B cell (primary cell): ENCODE data around the gene TWIST2. TPM values are rescaled to one million over a fixed set of nuclear protein-coding genes. Genes with fewer than 3 reads are reported as not detected.

Experiments used
- ATAC-seq: fragments of 200-7000 bp; cut with Tn5 transposase; one replicate; pipeline ENCODE4 v1.10.0; 2021; ENCODE audit warnings: low read depth, mild to moderate bottlenecking, moderate number of reproducible peaks, moderate library complexity
- CTCF ChIA-PET: fragments of 350-600 bp; sonication (Branson Sonifier 250); formaldehyde crosslinking; loops from one replicate; lab custom pipeline; 2021; ENCODE audit warnings: antibody characterized with exemption, inconsistent platforms; lab: Charles Lee
- POLR2A ChIA-PET: fragments of 350-600 bp; sonication (Branson Sonifier 250); formaldehyde crosslinking; loops from one replicate; lab custom pipeline; 2021; ENCODE audit warnings: antibody characterized with exemption; lab: Charles Lee
- DNase-seq: peaks from one replicate; pipeline ENCODE4 v3.0.0; 2013
- H2AFZ ChIP-seq: 2 replicates; pipeline ENCODE4 v1.6.1; 2012; ENCODE audit warnings: mild to moderate bottlenecking, low read depth, low read length; ENCODE audit not compliant: insufficient read depth, poor library complexity, severe bottlenecking
- H3K27ac ChIP-seq, 2 donors: 1 replicate in 1 of 2; 2 replicates in 1 of 2; pipeline ENCODE4 v1.5.1; 2012 to 2013; ENCODE audit warnings: low read length in 2 of 2, mild to moderate bottlenecking in 2 of 2, moderate library complexity in 1 of 2
- H3K27me3 ChIP-seq, 4 experiments: fragments of 200-600 bp in 1 of 4; sonication (generic) in 1 of 4; replicated peaks in 1 of 4; 1 replicate in 2 of 4; 2 replicates in 2 of 4; pipeline versions ENCODE4 v1.6.1 to v1.7.0; 2013 to 2016; ENCODE audit warnings: low read length in 3 of 4, mild to moderate bottlenecking in 2 of 4, mixed read lengths in 1 of 4, moderate library complexity in 1 of 4; ENCODE audit not compliant: insufficient read depth in 4 of 4, control insufficient read depth in 3 of 4; ENCODE audit errors: control extremely low read depth in 1 of 4
- H3K36me3 ChIP-seq, 2 experiments: replicated peaks in 1 of 2; 1 replicate in 1 of 2; 2 replicates in 1 of 2; pipeline versions ENCODE4 v1.6.1 to v1.7.1; 2013; ENCODE audit warnings: low read length in 1 of 2; ENCODE audit not compliant: insufficient read depth in 2 of 2, control insufficient read depth in 1 of 2; ENCODE audit errors: control extremely low read depth in 1 of 2, extremely low read depth in 1 of 2
- H3K4me1 ChIP-seq, 2 donors: fragments of 200-600 bp in 1 of 2; sonication (generic) in 1 of 2; 1 replicate in 1 of 2; 2 replicates in 1 of 2; pipeline versions ENCODE4 v1.5.1 to v1.6.1; 2013 to 2017; ENCODE audit warnings: low read length in 2 of 2; ENCODE audit not compliant: control insufficient read depth in 2 of 2, insufficient read depth in 2 of 2
- H3K4me2 ChIP-seq: replicated peaks from 2 replicates; pipeline ENCODE3; 2012; ENCODE audit warnings: mild to moderate bottlenecking, low read depth, low read length; ENCODE audit not compliant: poor library complexity, severe bottlenecking
- H3K4me3 ChIP-seq, 5 experiments: fragments of 200-600 bp in 1 of 5; sonication (generic) in 1 of 5; 1 replicate in 3 of 5; 2 replicates in 2 of 5; pipeline versions ENCODE4 v1.5.1 to v1.7.0; 2011 to 2016; ENCODE audit warnings: low read length in 4 of 5, mild to moderate bottlenecking in 4 of 5, low read depth in 2 of 5, control low read depth in 1 of 5, moderate library complexity in 1 of 5; ENCODE audit not compliant: insufficient read depth in 1 of 5; ENCODE audit errors: control extremely low read depth in 1 of 5, extremely low read depth in 1 of 5
- H3K79me2 ChIP-seq: fragments of 200-600 bp; sonication (generic); one replicate; pipeline ENCODE4 v1.6.0; 2016; ENCODE audit warnings: low read length; ENCODE audit not compliant: control insufficient read depth, insufficient read depth
- H3K9ac ChIP-seq: fragments of 200-600 bp; sonication (generic); 2 replicates; pipeline ENCODE4 v1.6.1; 2017; ENCODE audit warnings: mild to moderate bottlenecking, low read length, moderate library complexity
- H3K9me3 ChIP-seq, 3 donors: one replicate each; pipeline versions ENCODE4 v1.6.1 to v1.7.1; 2013; ENCODE audit warnings: low read length in 2 of 3; ENCODE audit not compliant: control insufficient read depth in 2 of 3, insufficient read depth in 1 of 3; ENCODE audit errors: control extremely low read depth in 1 of 3
- H4K20me1 ChIP-seq: 2 replicates; pipeline ENCODE4 v1.6.0; 2012; ENCODE audit warnings: mild to moderate bottlenecking, low read length; ENCODE audit not compliant: insufficient read depth, control insufficient read depth, poor library complexity, severe bottlenecking
- H3K27ac Mint-ChIP-seq: one replicate; pipeline ENCODE4 v1.8.0; 2021; ENCODE audit warnings: mixed read lengths
- H3K27me3 Mint-ChIP-seq: one replicate; pipeline ENCODE4 v1.8.0; 2021; ENCODE audit warnings: mixed read lengths
- H3K4me1 Mint-ChIP-seq: one replicate; pipeline ENCODE4 v1.8.0; 2021; ENCODE audit warnings: mixed read lengths
- H3K4me3 Mint-ChIP-seq: one replicate; pipeline ENCODE4 v1.8.0; 2021; ENCODE audit warnings: mixed read lengths
- H3K9me3 Mint-ChIP-seq: one replicate; pipeline ENCODE4 v1.8.0; 2022; ENCODE audit warnings: mixed read lengths; ENCODE audit not compliant: insufficient read depth
- EZH2 ChIP-seq: IDR thresholded peaks from 2 replicates; pipeline ENCODE4 v1.6.1; 2012; ENCODE audit warnings: borderline replicate concordance, low read depth, mild to moderate bottlenecking, moderate library complexity, low read length; ENCODE audit not compliant: insufficient read depth, poor library complexity, severe bottlenecking
- WGBS: methylation state at CpG from one replicate; pipeline ENCODE4 v1.1.5; 2013; ENCODE audit warnings: missing lambda C conversion rate; ENCODE audit not compliant: insufficient coverage; 5-methylcytosine and 5-hydroxymethylcytosine counted together
- intact Hi-C: fragments of 100-400 bp; cut with micrococcal nuclease; formaldehyde crosslinking; loops from one replicate; pipeline ENCODE4 v1.10.0; 2022
- polyA plus RNA-seq: library from polyadenylated mRNA; depleted of rRNA; stranded (reverse); fragments of >200 nt; gene quantifications from 2 replicates; pipeline ENCODE4 v1.2.3, GENCODE V29; 2012
- total RNA-seq, 2 donors: library from RNA; stranded (reverse); fragments of 120-200 nt in 1 of 2; gene quantifications; 1 replicate in 1 of 2; 2 replicates in 1 of 2; pipeline versions ENCODE4 v1.2.3 to v1.2.4, GENCODE V29; 2013 to 2022
- TF ChIP-seq, protein P1 (sequence below): fragments of 200-600 bp; IDR thresholded peaks from one replicate; pipeline ENCODE4 v1.8.0; 2022; ENCODE audit warnings: antibody characterized with exemption, mild to moderate bottlenecking

TWIST2 gene
- total and polyA plus RNA-seq, 2 donors (not counting 1 experiment from before 2014, with no cell fraction given): 0.07 TPM; not detected in 1

DNA sequence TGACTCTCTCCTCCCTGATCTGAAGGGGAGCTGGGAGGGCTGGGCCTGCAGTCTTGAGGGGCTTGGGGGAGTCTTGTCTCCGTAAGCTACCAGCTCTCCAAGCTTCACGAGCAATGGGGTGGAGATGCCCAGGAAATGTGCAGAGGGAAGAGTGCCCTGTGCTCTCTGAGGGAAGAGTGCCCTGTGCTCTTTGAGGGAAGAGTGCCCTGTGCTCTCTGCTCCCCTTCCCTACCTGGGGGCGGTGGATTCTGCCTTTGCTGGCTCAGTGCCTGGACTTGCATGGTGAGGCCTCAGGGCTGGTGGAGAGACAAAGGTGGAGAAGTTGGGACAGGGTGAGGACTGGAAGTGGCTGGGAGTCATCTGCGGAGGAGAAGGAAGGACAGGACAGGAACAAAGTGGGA, 72.7 kb downstream of the TWIST2 start:
- ChIA-PET POLR2A (no interaction called here), CTCF (no interaction called here)
- Mint-ChIP-seq H3K27ac (no peak overlapping the region), H3K9me3 (no peaks in the 10 kb centered on the region), H3K4me3 (no peak overlapping the region), H3K4me1 (no peaks in the 10 kb centered on the region), H3K27me3 (peaks cover 9% of the 10 kb centered on the region)
- no peaks in the 10 kb centered on the region for H3K79me2 ChIP-seq
- 90% methylated on average over 4 of the region's 4 CpGs for WGBS
- no peak overlapping the region for H3K27ac ChIP-seq
- H3K27me3 ChIP-seq: no peaks in the 10 kb centered on the region
- DNase-seq (no peak), ATAC-seq (no peak)
- TF ChIP-seq EZH2: no peak
- TF ChIP-seq, protein P1, sequence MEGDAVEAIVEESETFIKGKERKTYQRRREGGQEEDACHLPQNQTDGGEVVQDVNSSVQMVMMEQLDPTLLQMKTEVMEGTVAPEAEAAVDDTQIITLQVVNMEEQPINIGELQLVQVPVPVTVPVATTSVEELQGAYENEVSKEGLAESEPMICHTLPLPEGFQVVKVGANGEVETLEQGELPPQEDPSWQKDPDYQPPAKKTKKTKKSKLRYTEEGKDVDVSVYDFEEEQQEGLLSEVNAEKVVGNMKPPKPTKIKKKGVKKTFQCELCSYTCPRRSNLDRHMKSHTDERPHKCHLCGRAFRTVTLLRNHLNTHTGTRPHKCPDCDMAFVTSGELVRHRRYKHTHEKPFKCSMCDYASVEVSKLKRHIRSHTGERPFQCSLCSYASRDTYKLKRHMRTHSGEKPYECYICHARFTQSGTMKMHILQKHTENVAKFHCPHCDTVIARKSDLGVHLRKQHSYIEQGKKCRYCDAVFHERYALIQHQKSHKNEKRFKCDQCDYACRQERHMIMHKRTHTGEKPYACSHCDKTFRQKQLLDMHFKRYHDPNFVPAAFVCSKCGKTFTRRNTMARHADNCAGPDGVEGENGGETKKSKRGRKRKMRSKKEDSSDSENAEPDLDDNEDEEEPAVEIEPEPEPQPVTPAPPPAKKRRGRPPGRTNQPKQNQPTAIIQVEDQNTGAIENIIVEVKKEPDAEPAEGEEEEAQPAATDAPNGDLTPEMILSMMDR: no peak
- no peaks in the 10 kb centered on the region for H3K36me3 ChIP-seq
- H3K4me1 ChIP-seq: no peaks in the 10 kb centered on the region
- no peak overlapping the region for H2AFZ ChIP-seq
- no peak overlapping the region for H3K9ac ChIP-seq
- no peak overlapping the region for H3K4me3 ChIP-seq
- H4K20me1 ChIP-seq: no peaks in the 10 kb centered on the region
- H3K9me3 ChIP-seq: peaks cover 0 to 3% (median 0%) of the 10 kb centered on the region in 3 donors
- no peak overlapping the region for H3K4me2 ChIP-seq
- intact Hi-C loops: no loop called here

DNA sequence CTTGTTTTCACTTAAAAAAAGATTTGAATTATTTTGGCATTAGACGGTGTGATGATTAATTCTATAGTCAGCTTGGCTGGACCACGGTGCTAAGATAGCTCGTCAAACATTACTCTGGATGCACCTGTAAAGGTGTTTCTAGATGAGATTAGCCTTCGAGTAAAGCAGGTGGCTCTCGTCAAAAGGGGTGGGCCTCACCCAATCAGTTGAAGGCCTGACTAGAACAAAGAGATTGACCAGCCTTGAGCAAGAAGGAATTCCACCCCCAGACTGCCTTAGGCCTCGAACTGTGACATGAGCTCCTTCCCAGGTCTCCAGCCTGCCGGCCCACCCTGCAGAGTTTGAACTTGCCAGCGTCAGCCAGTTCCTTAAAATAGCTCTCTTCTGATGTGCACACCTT, 73.4 kb downstream of the TWIST2 start:
- TF ChIP-seq, protein P1: no peak
- no peak for TF ChIP-seq EZH2
- no peak overlapping the region for H3K4me3 Mint-ChIP-seq
- Histone ChIP-seq H4K20me1 (no peaks in the 10 kb centered on the region), H3K4me2 (no peak overlapping the region), H2AFZ (no peak overlapping the region), H3K27ac (no peak overlapping the region), H3K79me2 (no peaks in the 10 kb centered on the region), H3K9me3 (peaks cover 0 to 3% (median 0%) of the 10 kb centered on the region in 3 donors), H3K36me3 (no peaks in the 10 kb centered on the region), H3K4me1 (no peaks in the 10 kb centered on the region), H3K4me3 (no peak overlapping the region), H3K9ac (no peak overlapping the region), H3K27me3 (no peaks in the 10 kb centered on the region)
- H3K4me1 Mint-ChIP-seq: no peaks in the 10 kb centered on the region
- H3K27ac Mint-ChIP-seq: no peak overlapping the region
- CTCF ChIA-PET: no interaction called here
- no peaks in the 10 kb centered on the region for H3K9me3 Mint-ChIP-seq
- no peak for DNase-seq
- POLR2A ChIA-PET: no interaction called here
- intact Hi-C loops: no loop called here
- peaks cover 3% of the 10 kb centered on the region for H3K27me3 Mint-ChIP-seq
- ATAC-seq: no peak
- 78% methylated on average over 7 of the region's 8 CpGs for WGBS
